Left renal cortex interstitium (tissue), 4 donors: Measurements from ENCODE around the gene NBAS. TPM values are rescaled to one million over a fixed set of nuclear protein-coding genes. Genes with fewer than 3 reads are reported as not detected.

Experiments
- DNase-seq, 4 donors: peaks; one replicate each; pipeline ENCODE4 v3.0.0-alpha.2; 2013; ENCODE audit warnings: low read depth in 4 of 4, low spot score in 2 of 4, missing footprints in 1 of 4
- polyA plus RNA-seq, 4 donors: library from polyadenylated mRNA; unstranded; fragments of 120-200 nt; gene quantifications; one replicate each; pipeline ENCODE4 v1.2.1, GENCODE V29; 2013; ENCODE audit not compliant: insufficient read length in 4 of 4

The NBAS gene
- polyA plus RNA-seq, 4 donors, result 59.5 to 62.8 (median 61.5) TPM

- DNase-seq, result no peak
Measured at GRCh38 chr2:15378148-15378908, 182.8 kb downstream of the NBAS start.

GRCh38 chr2:15377202-15377601, 183.9 kb downstream of the NBAS start:
- no peak for DNase-seq

DNA sequence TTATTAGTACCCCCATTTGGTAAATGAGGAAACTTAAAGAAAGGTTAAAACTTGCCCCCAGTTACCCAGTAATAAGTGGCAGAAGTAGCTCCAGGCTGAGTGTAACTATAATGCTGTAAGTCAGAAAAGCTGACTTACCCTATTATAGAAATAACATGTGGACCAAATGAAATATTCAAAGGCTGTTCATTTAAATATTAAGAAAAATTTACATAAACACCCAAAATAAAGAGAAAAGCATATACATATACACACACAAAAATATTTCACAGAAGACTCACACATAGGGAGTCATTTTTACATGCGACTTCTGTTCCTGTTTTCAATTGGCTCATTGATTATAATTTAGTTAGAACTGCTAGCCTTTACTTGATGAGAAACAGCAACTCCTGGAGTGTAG, 189.1 kb downstream of the NBAS start:
- DNase-seq, result no peak

- no peak for DNase-seq
Measured at GRCh38 chr2:15369129-15369528, 192.0 kb downstream of the NBAS start.

DNA sequence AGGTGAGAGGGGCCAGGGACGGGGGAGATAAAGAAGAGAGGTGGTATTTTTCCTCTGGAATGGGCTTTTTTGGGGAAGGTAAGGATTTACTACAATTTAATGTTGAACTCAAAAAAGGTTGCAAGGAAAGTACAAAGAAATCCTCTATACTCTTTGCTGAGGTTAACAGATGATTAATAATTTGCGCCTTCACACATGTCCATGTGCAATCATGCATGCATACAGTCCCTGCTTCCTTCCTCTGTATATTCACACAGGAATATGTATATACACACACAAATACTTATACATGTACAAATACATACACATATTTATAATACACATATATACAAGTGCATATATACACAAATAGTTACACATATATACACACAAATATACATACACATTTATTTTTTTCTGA, 193.4 kb downstream of the NBAS start:
- DNase-seq, result no peak

DNA sequence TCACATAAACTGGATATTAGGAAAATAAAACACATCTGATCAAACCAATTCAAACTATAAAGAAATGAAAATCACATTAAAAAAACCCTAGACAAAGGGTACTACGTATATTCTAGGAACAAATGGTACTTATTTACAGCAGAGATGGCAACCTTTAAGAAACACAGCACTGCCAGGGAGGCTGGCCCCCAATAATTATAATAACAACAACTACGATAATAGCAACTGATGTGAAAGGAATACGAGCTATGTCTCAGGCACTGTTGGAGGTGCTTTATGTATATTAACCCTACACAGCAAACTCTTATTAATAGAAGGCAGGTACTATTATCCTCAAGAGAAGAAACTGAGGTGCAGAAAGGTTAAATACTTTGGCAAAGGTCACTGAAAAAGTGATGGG, 193.9 kb downstream of the NBAS start:
- DNase-seq, result no peak

- no peak for DNase-seq
Measured at GRCh38 chr2:15365411-15365810, 195.7 kb downstream of the NBAS start.

DNA sequence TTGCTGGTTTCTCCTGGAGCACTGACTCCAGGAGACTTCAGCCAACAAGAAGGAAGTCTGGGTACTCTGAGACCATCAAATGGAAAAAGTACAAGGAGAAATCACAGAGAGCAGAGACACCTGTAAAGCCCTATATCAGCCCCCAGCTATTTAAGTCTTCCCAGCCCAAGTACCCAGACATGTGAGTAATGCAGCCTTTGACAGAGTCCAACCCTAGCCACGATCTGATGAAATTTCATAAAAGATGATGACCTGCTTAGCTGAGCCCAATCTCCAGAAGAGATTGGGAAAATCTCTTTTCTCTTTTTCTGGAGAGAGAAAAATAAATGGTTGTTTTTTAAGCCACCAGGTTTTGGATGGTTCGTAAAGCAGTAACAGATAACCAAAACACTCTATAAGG, 196.6 kb downstream of the NBAS start:
- DNase-seq, result no peak

DNA sequence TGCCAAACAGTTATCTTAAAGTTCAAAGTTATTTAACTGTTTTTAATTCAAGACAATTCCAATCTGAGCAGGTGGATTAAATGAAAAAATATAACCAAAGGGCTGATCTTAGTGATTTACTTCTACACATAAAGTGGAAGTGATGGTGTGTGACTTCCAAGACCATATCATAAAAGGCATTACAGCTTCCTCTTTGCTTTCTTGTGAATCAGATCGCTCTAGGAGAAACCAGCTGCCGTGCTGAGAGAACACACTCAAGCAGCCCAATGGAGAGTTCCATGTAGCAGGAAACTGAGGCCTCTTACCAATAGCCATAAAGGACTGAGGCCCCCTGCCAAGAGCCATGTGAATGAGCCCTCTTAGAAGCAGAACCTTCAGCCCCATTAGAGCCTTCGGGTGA, 197.4 kb downstream of the NBAS start:
- DNase-seq, result no peak

DNA sequence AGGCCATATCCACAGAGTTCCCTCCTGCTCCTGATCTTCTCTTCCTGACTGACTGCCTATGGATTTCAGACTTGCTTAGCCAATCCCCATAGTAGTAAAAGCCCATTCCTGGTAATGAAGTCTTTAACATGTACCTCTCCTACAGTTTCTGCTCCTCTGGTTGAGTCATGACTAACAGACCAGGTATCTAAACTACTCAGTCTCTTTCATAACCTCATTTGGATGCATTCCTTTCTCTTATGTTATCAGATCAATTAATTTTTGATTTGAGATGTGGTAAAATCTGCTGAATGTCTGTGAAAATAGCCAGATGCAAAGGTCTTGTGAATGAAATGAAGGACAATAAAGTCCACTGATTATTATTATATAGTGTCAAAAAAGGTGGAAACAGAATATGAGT, 198.0 kb downstream of the NBAS start:
- DNase-seq, result no peak

- DNase-seq, result no peak
Measured at GRCh38 chr2:15359716-15360531, 201.2 kb downstream of the NBAS start.

DNA sequence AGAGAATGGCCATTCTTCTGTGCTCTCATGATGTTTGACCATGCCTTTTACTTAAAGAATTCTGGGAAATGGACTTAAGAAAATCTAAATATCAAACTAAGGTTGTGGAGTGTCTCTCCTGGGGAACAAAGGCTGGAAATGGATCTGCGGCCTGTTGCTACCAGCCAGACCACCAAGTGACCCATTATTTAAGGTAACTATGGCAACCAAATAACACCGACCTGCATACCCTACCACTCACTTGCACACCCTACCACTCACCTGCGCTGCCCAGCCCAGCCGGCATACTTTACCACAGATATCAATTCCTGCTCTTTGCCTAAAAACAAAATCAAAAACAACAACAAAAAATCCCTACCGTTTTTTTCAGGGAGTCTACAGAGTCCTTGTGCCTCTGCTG, 203.2 kb downstream of the NBAS start:
- no peak for DNase-seq

GRCh38 chr2:15357186-15357585, 203.9 kb downstream of the NBAS start:
- no peak for DNase-seq

- no peak for DNase-seq
Measured at GRCh38 chr2:15355386-15355785, 205.7 kb downstream of the NBAS start.

GRCh38 chr2:15354596-15355366, 206.4 kb downstream of the NBAS start:
- DNase-seq, result no peak

DNA sequence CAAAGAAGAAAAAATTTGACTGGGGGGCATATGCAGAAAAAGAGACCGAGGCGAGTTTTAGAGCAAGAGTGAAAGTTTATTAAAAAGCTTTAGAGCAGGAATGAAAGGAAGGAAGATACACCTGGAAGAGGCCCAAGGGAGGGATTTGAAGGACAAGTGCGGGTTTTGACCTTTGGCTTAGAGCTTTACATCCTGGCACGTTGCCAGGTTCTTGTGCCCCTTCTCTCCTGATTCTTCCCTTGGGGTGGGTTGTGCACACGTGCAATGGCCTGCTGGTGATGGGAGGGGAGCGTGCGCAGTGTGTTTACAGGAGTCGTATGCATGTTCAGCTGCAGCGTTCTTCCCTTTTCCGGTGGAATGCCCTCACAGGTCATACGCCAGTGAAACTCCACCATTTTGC, 208.8 kb downstream of the NBAS start:
- DNase-seq, result no peak

- DNase-seq, result no peak
Measured at GRCh38 chr2:15348636-15349035, 212.5 kb downstream of the NBAS start.

DNA sequence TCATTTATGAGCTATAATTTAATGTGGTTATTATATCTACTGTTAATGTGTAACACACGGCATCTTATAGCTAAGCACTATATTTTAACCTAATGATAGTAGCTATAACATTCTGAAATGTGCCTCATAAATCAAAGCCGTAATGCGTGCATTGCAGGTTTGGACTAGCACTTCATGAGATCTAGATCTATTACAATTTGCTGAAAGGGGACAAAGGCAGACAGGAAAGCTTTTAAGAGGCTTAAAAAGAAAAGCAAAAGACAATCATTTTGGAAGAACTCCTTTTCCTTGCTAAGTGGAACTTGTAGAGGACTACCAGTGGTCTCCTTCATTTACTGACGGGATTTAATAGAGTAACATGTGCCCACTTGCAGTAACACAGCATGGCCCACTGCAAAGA, 213.1 kb downstream of the NBAS start:
- no peak for DNase-seq

DNA sequence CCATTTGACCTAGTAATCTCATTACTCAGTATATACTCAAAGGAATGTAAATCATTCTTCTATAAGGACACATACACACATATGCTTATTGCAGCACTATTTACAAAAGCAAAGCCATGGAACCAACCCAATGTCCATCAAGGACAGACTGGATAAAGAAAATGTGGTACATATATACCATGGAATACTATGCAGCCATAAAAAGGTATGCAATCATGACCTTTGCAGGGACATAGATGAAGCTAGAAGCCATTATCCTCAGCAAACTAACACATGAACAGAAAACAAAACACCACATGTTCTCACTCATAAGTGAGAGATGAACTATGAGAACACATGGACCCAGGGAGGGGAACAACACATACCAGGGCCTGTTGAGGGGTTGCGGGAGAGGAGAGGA, 214.5 kb downstream of the NBAS start:
- DNase-seq, result no peak

DNA sequence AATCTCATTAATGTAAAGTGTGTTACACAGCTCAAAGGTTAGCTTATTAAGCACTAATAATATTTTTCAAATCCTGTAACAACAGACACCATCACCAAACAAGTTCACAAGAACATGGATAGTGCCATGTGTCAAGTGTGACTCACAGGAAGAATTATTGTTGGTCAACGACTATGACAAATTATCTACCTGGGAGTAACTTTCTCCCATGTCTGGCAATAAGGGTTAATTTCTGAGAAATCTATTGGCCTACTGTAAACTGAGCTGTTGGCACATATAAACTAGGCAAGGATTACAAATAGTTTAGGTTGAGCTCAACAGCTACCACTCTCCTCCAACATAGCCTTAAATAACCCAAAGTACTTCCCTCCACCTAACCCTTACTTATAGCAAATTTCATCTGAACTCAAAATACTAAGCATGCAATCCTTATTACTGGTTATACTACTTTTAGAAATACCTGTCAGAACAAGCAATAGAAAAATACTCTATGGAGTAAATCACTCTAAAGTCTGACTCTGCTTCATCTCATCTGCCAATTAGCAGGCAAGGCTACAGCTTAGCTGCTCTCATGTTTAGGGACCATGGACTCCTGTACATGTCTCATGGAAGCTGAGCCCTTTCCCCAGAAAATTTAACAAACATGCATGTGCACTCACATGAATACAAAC, 223.0 kb downstream of the NBAS start:
- DNase-seq, result no peak
